Sigmoid colon (tissue), 4 donors: ENCODE results near the gene PRKCA.

ENCODE experiments used
- CTCF ChIP-seq, 4 experiments: fragments of 450-650 bp in 3 of 4; fragments of 200-600 bp in 1 of 4; IDR thresholded peaks; one replicate each; pipeline ENCODE4 v1.5.1; 2016 to 2019; ENCODE audit warnings: antibody characterized with exemption in 4 of 4, mild to moderate bottlenecking in 3 of 4, moderate library complexity in 2 of 4
- EP300 ChIP-seq, 4 donors: sonication (generic); formaldehyde crosslinking; IDR thresholded peaks; one replicate each; pipeline ENCODE4 v1.6.1; 2017; ENCODE audit warnings: antibody characterized with exemption in 4 of 4
- POLR2A ChIP-seq, 2 donors: fragments of 450-650 bp; IDR thresholded peaks; one replicate each; pipeline ENCODE4 v1.6.1; 2016; ENCODE audit warnings: antibody characterized with exemption in 2 of 2, mild to moderate bottlenecking in 2 of 2, moderate library complexity in 2 of 2
- POLR2AphosphoS5 ChIP-seq, 4 donors: sonication (generic); formaldehyde crosslinking; IDR thresholded peaks; one replicate each; pipeline ENCODE4 v1.6.1; 2017; ENCODE audit warnings: antibody characterized with exemption in 4 of 4

GRCh38 chr17:66569572-66569971, 267.2 kb downstream of the PRKCA start:
- TF ChIP-seq CTCF (IDR thresholded peaks at IDR 0.05) (no peak), POLR2AphosphoS5 (IDR thresholded peaks at IDR 0.05) (no peak), POLR2A (IDR thresholded peaks at IDR 0.05) (no peak), EP300 (IDR thresholded peaks at IDR 0.05) (no peak)
